NCI-H2081 (cell line): Measurements from ENCODE around the gene MTCH1.

ENCODE experiments used
- DNase-seq, 2 experiments: peaks; one replicate each; lab custom pipeline; 2025; lab: John Stamatoyannopoulos, UW

Gene MTCH1

DNA sequence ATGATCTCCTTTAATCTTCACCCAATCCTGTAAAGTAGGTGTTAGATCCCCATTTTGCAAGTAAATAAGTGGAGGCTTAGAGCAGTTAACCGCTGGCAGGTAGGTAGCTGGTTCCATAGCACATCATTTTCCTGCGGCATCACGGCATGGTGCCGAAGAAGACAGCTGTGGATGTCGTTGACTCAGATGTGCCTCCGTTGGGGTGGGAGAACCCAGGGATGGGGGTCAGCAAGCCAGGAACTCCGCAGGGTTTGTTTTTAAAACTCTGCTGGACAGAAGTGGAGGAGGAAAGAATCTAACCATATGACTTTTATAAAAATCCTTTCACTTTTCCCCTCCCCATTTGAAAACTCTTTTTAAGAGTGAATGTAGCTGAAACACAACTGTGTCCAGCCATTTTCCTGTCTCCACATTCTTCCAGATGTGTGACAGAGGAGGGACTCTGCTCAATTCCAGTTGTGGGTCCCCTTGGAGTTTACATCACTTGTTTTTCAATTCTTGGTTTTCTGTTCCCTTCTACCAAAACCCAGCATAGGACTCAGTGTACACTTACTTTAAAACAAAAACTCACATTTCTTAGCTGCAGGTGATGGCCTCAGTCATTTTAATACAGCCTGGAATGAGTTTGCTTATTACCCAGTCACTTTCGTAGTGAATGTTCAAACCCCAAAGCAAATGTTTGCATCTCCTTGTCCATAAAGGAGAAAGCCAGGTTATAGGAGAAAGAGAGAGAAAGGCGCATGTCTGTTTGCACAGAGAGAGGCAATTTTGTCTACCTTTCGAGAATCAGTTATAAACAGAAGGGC, 59.1 kb downstream of the MTCH1 start:
- DNase-seq = no peak

DNA sequence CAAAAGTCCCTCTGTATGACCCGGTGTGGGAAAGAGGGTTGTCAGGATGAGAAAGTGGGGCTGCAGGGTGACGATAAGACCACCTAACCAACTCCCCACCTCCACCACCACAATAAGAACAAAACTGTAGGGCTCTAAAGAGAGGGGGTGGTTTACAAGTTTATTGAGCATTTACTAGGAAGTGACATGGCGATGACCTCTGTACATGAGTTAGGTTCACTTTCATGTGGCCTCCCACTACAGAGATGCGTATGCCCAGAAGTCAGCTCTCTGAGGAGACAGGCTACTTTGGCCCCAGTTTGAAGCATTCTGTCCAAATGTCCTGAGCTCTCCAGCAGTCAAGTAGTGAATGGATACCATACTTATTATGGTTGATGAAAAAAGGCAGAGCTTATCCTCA, 60.2 kb downstream of the MTCH1 start:
- no peak for DNase-seq

DNA sequence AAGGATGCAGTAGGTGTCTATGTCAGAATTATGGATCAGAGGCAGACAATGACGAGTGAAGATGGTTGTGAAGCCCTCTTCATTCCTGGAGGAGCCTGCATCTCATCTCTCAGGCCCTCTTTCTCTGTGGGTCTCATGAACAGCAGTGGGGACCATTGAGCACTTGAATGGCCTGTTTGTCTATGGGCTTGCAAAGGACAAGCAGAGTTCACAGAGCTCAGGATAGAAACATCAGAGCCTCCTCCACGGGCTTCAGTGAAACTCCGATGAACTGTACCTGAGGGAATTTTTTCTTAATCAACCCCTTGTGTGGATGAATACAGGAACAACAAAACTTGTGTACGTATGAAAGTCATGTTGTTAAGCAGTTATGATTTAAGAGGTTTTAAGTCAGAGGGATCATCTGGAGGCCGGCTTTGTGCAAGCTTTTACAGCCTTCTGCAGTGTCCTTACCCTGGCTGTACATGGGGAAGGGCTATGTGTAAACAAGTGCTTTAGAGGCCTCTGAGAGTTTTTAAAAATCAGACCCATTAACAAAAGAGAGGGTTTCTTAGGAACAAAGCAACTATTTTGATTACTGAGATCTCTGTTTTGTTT, 61.1 kb downstream of the MTCH1 start:
- no peak for DNase-seq

DNA sequence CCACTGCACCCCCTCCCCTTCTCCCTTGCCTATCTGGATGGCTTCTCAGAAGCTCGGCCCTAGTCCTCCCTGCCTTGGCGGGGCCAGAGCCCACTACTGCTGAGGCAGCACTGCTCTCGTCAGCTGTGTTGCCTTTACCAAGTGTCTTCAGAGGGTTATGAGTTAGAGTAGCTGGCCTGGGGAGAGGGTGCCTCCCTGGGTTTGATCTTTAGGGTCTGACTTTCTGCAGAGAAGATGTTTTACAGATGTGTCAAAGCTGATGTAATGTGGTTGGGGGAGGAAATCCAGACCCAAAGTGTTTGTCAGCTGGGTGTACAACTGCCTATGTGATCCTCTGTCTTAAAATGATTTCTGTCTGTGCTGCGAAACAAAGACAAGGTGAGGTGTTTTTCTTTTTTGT, 61.9 kb downstream of the MTCH1 start:
- no peak for DNase-seq

DNA sequence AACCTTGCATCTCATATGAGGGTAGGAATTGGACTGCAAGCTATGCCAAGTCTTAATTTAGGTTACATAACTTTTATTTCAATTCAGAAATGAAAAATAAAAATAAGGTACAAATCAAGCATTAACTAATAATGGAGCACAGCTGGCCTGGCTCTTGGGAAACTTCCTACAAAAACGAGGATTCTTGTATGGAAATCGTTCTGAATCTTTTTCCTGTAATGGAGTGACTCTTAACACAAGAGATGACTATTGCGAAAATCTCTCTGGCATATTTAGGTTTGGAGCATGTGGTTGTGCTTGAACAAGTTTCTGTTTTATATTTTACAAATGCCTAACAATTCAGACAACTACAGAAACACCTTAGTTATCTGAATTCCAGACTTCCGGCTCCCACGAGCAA, 65.5 kb downstream of the MTCH1 start:
- no peak for DNase-seq

DNA sequence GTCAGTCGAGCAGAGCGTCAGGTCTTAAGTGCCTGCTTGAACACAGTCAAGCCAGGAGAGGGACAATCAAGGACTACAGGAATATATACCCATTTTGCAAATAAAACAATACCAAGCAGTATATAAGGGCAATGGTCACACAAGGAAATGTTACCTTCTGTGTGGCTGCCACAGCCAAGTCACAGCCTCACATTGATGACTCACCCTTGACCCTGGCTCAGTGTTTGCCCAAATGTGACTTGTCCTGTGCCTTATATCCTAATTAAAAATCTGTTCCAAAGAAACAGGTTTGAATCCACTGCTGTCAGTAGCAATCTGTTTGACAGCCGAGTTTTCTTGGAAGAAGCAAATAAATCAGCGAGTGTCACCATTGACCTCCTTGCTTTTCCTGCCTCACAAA, 65.9 kb downstream of the MTCH1 start:
- DNase-seq = no peak
